ENCODE results near the gene ACKR1.

DNA sequence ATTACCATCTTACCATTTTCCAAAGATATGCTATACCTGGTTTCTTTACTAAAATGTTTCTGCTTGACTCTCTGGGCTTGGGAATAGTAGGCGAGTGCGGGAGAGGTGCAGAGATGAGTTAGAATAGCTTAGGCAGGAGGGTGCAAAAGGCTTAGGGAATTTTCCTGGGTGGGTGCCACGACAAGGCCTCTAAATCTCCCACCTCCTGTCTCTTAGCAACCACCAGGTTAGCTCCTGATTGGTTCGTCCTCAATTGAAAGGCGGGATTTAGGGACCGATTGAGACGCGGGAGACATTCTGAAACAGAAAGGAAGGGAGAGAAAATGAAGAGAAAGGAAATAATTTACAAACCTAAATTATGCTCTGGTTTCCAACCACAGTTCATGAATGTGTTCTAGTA, 3.1 kb downstream of the ACKR1 start:
- TF ChIP-seq CTCF (IDR thresholded peaks at IDR 0.05) (no peak), POLR2AphosphoS5 (IDR thresholded peaks at IDR 0.05; ENCODE audit: low read depth, low read length) (no peak), REST (IDR thresholded peaks at IDR 0.05; ENCODE audit: insufficient read depth in 1 of 2, low read depth in 2 of 2, low read length in 1 of 2) (no peak)

Measured in Panc1 (cell line).